Right atrium auricular region (tissue), 2 donors: ENCODE results near the gene HEPN1. TPM values are rescaled to one million over a fixed set of nuclear protein-coding genes. Genes with fewer than 3 reads are reported as not detected.

Experiments used
- DNase-seq: peaks from one replicate; pipeline ENCODE4 v3.0.0-alpha.2; 2019; ENCODE audit warnings: low spot score
- H3K27ac ChIP-seq, 2 donors: fragments of 200-600 bp; sonication (generic); 1 replicate in 1 of 2; 2 replicates in 1 of 2; pipeline ENCODE4 v1.5.1; 2016 to 2019
- H3K27me3 ChIP-seq, 2 donors: fragments of 200-600 bp; sonication (generic); one replicate each; pipeline versions ENCODE4 v1.5.1 to v1.6.0; 2017 to 2019
- H3K36me3 ChIP-seq: fragments of 200-600 bp; sonication (generic); one replicate; pipeline ENCODE4 v1.5.1; 2016
- H3K4me1 ChIP-seq, 2 donors: fragments of 200-600 bp; sonication (generic); one replicate each; pipeline versions ENCODE4 v1.5.1 to v1.6.0; 2017 to 2019
- H3K4me3 ChIP-seq, 2 donors: fragments of 200-600 bp; sonication (generic); 1 replicate in 1 of 2; 2 replicates in 1 of 2; pipeline ENCODE4 v1.5.1; 2017 to 2019; ENCODE audit warnings: mild to moderate bottlenecking in 1 of 2, moderate library complexity in 1 of 2
- H3K9me3 ChIP-seq, 2 donors: fragments of 200-600 bp; sonication (generic); one replicate each; pipeline ENCODE4 v1.5.1; 2019
- CTCF ChIP-seq, 2 donors: fragments of 200-600 bp; sonication (generic); IDR thresholded peaks; one replicate each; pipeline ENCODE4 v1.5.1; 2019; ENCODE audit warnings: antibody characterized with exemption in 2 of 2
- total RNA-seq, 2 donors: library from RNA; depleted of rRNA; stranded (reverse); fragments of >200 nt; gene quantifications; one replicate each; pipeline ENCODE4 v1.1.0, GENCODE V29; 2016

The HEPN1 gene
- total RNA-seq, 2 donors from 2014 or later = not detected

DNA sequence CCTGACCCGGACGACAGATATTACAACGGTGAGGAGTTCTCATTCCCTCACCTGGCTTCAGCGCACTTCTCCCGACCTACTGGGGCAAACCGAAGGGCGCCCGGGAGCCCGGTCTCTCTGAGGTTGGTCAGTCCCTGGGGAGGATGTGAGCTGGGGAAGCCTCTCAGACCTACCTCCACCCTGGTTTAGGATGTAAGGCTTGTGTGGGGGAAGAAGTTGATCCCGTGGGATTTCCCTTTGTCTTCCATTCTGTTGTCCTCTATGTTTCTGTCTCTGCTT lies 41.5 kb upstream of the HEPN1 start:
- peak overlapping the region; percentile 53 to 57 for H3K4me3 ChIP-seq
- no peaks in the 10 kb centered on the region for H3K9me3 ChIP-seq
- TF ChIP-seq CTCF (IDR thresholded peaks at IDR 0.05) = no peak
- peaks cover 0 to 23% of the 10 kb centered on the region in 2 donors for H3K4me1 ChIP-seq
- H3K27me3 ChIP-seq = peaks cover 0 to 3% of the 10 kb centered on the region in 2 donors
- H3K36me3 ChIP-seq = no peaks in the 10 kb centered on the region
- H3K27ac ChIP-seq = peak overlapping the region in 1 of 2 donors; percentile 82
- DNase-seq = no peak

DNA sequence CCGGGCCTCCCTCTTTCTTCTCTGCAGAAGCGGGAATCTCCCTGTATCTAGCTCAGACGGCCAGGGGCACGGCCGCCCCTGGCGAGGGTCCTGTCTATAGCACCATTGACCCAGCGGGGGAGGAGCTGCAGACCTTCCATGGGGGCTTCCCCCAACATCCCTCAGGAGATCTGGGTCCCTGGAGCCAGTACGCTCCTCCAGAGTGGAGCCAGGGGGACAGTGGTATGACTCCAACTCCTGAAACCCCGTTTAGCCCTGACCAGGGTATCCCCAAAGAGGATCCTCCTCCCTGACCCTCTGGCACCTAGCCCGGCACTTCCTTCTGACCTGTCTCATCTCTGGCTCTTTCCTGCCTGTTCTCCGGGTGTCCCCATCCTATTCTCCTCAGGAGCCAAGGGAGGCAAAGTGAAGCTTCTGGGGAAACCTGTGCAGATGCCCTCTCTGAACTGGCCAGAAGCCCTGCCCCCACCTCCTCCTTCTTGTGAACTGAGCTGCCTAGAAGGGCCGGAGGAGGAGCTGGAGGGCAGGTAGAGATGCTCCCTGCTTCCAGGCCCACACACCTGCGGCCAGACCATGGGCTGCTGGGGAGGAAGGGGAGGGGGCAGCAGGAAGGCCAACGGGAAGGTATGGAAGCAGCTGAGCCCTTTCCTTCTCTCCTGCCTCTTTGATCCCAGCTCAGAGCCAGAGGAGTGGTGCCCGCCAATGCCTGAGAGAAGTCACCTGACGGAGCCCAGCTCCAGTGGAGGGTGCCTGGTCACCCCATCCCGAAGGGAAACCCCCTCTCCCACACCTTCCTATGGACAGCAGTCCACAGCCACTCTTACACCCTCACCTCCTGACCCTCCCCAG lies 40.9 kb upstream of the HEPN1 start:
- H3K27ac ChIP-seq = peak overlapping the region in 1 of 2 donors; percentile 82
- no peaks in the 10 kb centered on the region for H3K36me3 ChIP-seq
- no peaks in the 10 kb centered on the region for H3K9me3 ChIP-seq
- H3K27me3 ChIP-seq = peaks cover 0 to 3% of the 10 kb centered on the region in 2 donors
- DNase-seq = no peak
- H3K4me3 ChIP-seq = no peak overlapping the region
- peaks cover 0 to 29% of the 10 kb centered on the region in 2 donors for H3K4me1 ChIP-seq
- TF ChIP-seq CTCF (IDR thresholded peaks at IDR 0.05) = no peak

GRCh38 chr11:124878759-124879492 lies 40.1 kb upstream of the HEPN1 start:
- H3K4me3 ChIP-seq = no peak overlapping the region
- H3K27ac ChIP-seq = no peak overlapping the region
- TF ChIP-seq CTCF (IDR thresholded peaks at IDR 0.05) = no peak
- H3K36me3 ChIP-seq = no peaks in the 10 kb centered on the region
- no peak for DNase-seq
- no peaks in the 10 kb centered on the region for H3K9me3 ChIP-seq
- H3K4me1 ChIP-seq = peaks cover 0 to 32% of the 10 kb centered on the region in 2 donors
- H3K27me3 ChIP-seq = peaks cover 0 to 3% of the 10 kb centered on the region in 2 donors

GRCh38 chr11:124879493-124880289 lies 39.4 kb upstream of the HEPN1 start:
- Histone ChIP-seq H3K27me3 (peaks cover 0 to 3% of the 10 kb centered on the region in 2 donors), H3K36me3 (no peaks in the 10 kb centered on the region), H3K4me3 (no peak overlapping the region), H3K9me3 (no peaks in the 10 kb centered on the region), H3K4me1 (peaks cover 0 to 34% of the 10 kb centered on the region in 2 donors), H3K27ac (no peak overlapping the region)
- DNase-seq = no peak
- TF ChIP-seq CTCF (IDR thresholded peaks at IDR 0.05) = no peak

GRCh38 chr11:124880290-124880611 lies 38.8 kb upstream of the HEPN1 start:
- Histone ChIP-seq H3K36me3 (no peaks in the 10 kb centered on the region), H3K4me1 (peaks cover 0 to 34% of the 10 kb centered on the region in 2 donors), H3K27me3 (peaks cover 0 to 3% of the 10 kb centered on the region in 2 donors), H3K4me3 (no peak overlapping the region), H3K9me3 (no peaks in the 10 kb centered on the region), H3K27ac (no peak overlapping the region)
- DNase-seq = no peak
- TF ChIP-seq CTCF (IDR thresholded peaks at IDR 0.05) = no peak
